ENCODE measurements around the gene CLOCK.

DNA sequence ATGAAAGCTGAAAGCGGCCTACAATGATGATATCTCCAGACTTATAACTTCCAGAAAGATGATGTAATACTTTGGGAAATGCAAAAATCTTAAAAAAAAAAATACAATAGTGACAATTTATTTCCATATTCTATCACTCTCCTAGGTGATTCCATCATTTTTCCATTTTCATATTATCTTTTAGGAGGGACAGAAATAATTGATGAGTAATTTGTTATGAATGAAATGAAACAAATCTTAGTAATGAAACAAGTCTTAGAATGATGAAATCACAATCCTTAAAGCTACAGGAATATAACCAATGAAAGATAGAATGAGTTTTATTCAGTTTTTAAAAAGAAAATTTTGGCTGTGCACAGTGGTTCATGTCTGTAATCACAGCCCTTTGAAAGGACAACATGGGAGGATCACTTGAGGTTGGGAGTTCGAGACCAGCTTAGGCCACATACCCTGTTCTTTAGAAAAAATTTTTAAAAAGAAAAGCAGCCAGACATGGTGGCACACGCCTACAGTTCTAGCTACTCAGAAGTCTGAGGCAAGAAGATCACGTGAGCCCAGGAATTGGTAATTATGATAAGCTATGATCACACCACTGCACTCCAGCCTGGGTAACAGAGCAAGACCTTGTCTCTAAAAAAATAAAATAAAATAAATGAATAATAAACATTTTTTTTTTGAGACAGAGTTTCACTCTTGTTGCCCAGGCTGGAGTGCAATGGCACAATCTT is 21.7 kb downstream of the CLOCK start:
- no peak for TF ChIP-seq ISX (CRISPR knock-in tag; conservative IDR thresholded peaks at IDR 0.05)
- no peak for TF ChIP-seq ZNF331 (CRISPR knock-in tag; IDR thresholded peaks at IDR 0.05)
- TF ChIP-seq SNAPC2 (CRISPR knock-in tag; IDR thresholded peaks at IDR 0.05) = no peak
- TF ChIP-seq, protein P1, sequence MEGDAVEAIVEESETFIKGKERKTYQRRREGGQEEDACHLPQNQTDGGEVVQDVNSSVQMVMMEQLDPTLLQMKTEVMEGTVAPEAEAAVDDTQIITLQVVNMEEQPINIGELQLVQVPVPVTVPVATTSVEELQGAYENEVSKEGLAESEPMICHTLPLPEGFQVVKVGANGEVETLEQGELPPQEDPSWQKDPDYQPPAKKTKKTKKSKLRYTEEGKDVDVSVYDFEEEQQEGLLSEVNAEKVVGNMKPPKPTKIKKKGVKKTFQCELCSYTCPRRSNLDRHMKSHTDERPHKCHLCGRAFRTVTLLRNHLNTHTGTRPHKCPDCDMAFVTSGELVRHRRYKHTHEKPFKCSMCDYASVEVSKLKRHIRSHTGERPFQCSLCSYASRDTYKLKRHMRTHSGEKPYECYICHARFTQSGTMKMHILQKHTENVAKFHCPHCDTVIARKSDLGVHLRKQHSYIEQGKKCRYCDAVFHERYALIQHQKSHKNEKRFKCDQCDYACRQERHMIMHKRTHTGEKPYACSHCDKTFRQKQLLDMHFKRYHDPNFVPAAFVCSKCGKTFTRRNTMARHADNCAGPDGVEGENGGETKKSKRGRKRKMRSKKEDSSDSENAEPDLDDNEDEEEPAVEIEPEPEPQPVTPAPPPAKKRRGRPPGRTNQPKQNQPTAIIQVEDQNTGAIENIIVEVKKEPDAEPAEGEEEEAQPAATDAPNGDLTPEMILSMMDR (CRISPR knock-in tag; IDR thresholded peaks at IDR 0.05) = no peak
- TF ChIP-seq, protein P2, sequence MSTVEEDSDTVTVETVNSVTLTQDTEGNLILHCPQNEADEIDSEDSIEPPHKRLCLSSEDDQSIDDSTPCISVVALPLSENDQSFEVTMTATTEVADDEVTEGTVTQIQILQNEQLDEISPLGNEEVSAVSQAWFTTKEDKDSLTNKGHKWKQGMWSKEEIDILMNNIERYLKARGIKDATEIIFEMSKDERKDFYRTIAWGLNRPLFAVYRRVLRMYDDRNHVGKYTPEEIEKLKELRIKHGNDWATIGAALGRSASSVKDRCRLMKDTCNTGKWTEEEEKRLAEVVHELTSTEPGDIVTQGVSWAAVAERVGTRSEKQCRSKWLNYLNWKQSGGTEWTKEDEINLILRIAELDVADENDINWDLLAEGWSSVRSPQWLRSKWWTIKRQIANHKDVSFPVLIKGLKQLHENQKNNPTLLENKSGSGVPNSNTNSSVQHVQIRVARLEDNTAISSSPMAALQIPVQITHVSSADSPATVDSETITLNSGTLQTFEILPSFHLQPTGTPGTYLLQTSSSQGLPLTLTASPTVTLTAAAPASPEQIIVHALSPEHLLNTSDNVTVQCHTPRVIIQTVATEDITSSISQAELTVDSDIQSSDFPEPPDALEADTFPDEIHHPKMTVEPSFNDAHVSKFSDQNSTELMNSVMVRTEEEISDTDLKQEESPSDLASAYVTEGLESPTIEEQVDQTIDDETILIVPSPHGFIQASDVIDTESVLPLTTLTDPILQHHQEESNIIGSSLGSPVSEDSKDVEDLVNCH (CRISPR knock-in tag; IDR thresholded peaks at IDR 0.05) = no peak
- TF ChIP-seq, protein P3, sequence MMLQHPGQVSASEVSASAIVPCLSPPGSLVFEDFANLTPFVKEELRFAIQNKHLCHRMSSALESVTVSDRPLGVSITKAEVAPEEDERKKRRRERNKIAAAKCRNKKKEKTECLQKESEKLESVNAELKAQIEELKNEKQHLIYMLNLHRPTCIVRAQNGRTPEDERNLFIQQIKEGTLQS (CRISPR knock-in tag; IDR thresholded peaks at IDR 0.05) = no peak
- no peak for TF ChIP-seq JUND (CRISPR knock-in tag; IDR thresholded peaks at IDR 0.05)
- TF ChIP-seq CAMTA2 (CRISPR knock-in tag; IDR thresholded peaks at IDR 0.05; ENCODE audit: borderline replicate concordance) = no peak
